ENCODE results near the gene LAYN. TPM values are rescaled to one million over a fixed set of nuclear protein-coding genes. Genes with fewer than 3 reads are reported as not detected.

The LAYN gene
- total RNA-seq, 1 experiment from 2014 or later, result 9.6 TPM

- BruUV-seq (replicated peaks), result no TSS peak
- POLR2A ChIA-PET (ENCODE audit: low non-redundant PET), result no interaction called here
- intact Hi-C loops (cut with micrococcal nuclease; ENCODE audit: unreplicated experiment), result no loop called here
- CTCF ChIA-PET, result no interaction called here
- H3K4me1 ChIP-seq (ENCODE audit: insufficient read depth, low read length, poor library complexity, severe bottlenecking), result peaks cover 8% of the 10 kb centered on the region
- no peaks in the 10 kb centered on the region for H3K36me3 ChIP-seq (ENCODE audit: insufficient read depth, low read length, poor library complexity, severe bottlenecking)
- H3K4me3 ChIP-seq (ENCODE audit: low read depth, low read length, poor library complexity, severe bottlenecking), result no peak overlapping the region
- no peak for DNase-seq (ENCODE audit: low spot score)
- no peaks in the 10 kb centered on the region for H3K9me3 ChIP-seq (ENCODE audit: low read depth, low read length, poor library complexity, severe bottlenecking)
- TF ChIP-seq CTCF (conservative IDR thresholded peaks at IDR 0.05; ENCODE audit: low read depth, low read length), result no peak
- no peaks in the 10 kb centered on the region for H3K27me3 ChIP-seq (replicated peaks; ENCODE audit: insufficient read depth, low read depth, low read length, poor library complexity)
- H3K27ac ChIP-seq (ENCODE audit: low read depth, low read length, poor library complexity, severe bottlenecking), result no peak overlapping the region
Measured at GRCh38 chr11:111569476-111569875, 29.0 kb downstream of the LAYN start.

GRCh38 chr11:111570796-111571195 lies 30.3 kb downstream of the LAYN start:
- no peak overlapping the region for H3K27ac ChIP-seq (ENCODE audit: low read depth, low read length, poor library complexity, severe bottlenecking)

GRCh38 chr11:111571829-111572501 lies 31.4 kb downstream of the LAYN start:
- no peaks in the 10 kb centered on the region for H3K9me3 ChIP-seq (ENCODE audit: low read depth, low read length, poor library complexity, severe bottlenecking)
- no peak overlapping the region for H3K27ac ChIP-seq (ENCODE audit: low read depth, low read length, poor library complexity, severe bottlenecking)
- no peaks in the 10 kb centered on the region for H3K27me3 ChIP-seq (replicated peaks; ENCODE audit: insufficient read depth, low read depth, low read length, poor library complexity)
- H3K36me3 ChIP-seq (ENCODE audit: insufficient read depth, low read length, poor library complexity, severe bottlenecking), result no peaks in the 10 kb centered on the region
- ChIA-PET POLR2A (ENCODE audit: low non-redundant PET) (no interaction called here), CTCF (interaction anchor here (1.4 kb wide), 1 partner anchor 280 kb away, joined by 3 read pairs; no protein-coding TSS in a partner anchor)
- intact Hi-C loops (cut with micrococcal nuclease; ENCODE audit: unreplicated experiment), result no loop called here
- H3K4me1 ChIP-seq (ENCODE audit: insufficient read depth, low read length, poor library complexity, severe bottlenecking), result peaks cover 8% of the 10 kb centered on the region
- H3K4me3 ChIP-seq (ENCODE audit: low read depth, low read length, poor library complexity, severe bottlenecking), result no peak overlapping the region
- no peak for TF ChIP-seq EZH2 (IDR thresholded peaks at IDR 0.05; ENCODE audit: borderline replicate concordance, low read depth, low read length, poor library complexity, severe bottlenecking)
- no peak for TF ChIP-seq CTCF (conservative IDR thresholded peaks at IDR 0.05; ENCODE audit: low read depth, low read length)
- no peak for DNase-seq (ENCODE audit: low spot score)
- no TSS peak for BruUV-seq (replicated peaks)

More at GRCh38 chr11:111570796-111571195, 30.3 kb downstream of the LAYN start:
- H3K27me3 ChIP-seq (replicated peaks; ENCODE audit: insufficient read depth, low read depth, low read length, poor library complexity), result no peaks in the 10 kb centered on the region
- no TSS peak for BruUV-seq (replicated peaks)
- peaks cover 8% of the 10 kb centered on the region for H3K4me1 ChIP-seq (ENCODE audit: insufficient read depth, low read length, poor library complexity, severe bottlenecking)
- intact Hi-C loops (cut with micrococcal nuclease; ENCODE audit: unreplicated experiment), result no loop called here
- no peaks in the 10 kb centered on the region for H3K9me3 ChIP-seq (ENCODE audit: low read depth, low read length, poor library complexity, severe bottlenecking)
- ChIA-PET POLR2A (ENCODE audit: low non-redundant PET) (interaction anchor here (0.5 kb wide), 1 partner anchor 120 kb away, joined by 3 read pairs; no protein-coding TSS in a partner anchor), CTCF (no interaction called here)
- TF ChIP-seq CTCF (conservative IDR thresholded peaks at IDR 0.05; ENCODE audit: low read depth, low read length) (no peak), EZH2 (IDR thresholded peaks at IDR 0.05; ENCODE audit: borderline replicate concordance, low read depth, low read length, poor library complexity, severe bottlenecking) (no peak)
- no peak overlapping the region for H3K4me3 ChIP-seq (ENCODE audit: low read depth, low read length, poor library complexity, severe bottlenecking)
- no peak for DNase-seq (ENCODE audit: low spot score)
- H3K36me3 ChIP-seq (ENCODE audit: insufficient read depth, low read length, poor library complexity, severe bottlenecking), result no peaks in the 10 kb centered on the region

Measured in A673 (cell line).